ENCODE data around the gene RMDN3.

The RMDN3 gene, protein sequence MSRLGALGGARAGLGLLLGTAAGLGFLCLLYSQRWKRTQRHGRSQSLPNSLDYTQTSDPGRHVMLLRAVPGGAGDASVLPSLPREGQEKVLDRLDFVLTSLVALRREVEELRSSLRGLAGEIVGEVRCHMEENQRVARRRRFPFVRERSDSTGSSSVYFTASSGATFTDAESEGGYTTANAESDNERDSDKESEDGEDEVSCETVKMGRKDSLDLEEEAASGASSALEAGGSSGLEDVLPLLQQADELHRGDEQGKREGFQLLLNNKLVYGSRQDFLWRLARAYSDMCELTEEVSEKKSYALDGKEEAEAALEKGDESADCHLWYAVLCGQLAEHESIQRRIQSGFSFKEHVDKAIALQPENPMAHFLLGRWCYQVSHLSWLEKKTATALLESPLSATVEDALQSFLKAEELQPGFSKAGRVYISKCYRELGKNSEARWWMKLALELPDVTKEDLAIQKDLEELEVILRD

DNA sequence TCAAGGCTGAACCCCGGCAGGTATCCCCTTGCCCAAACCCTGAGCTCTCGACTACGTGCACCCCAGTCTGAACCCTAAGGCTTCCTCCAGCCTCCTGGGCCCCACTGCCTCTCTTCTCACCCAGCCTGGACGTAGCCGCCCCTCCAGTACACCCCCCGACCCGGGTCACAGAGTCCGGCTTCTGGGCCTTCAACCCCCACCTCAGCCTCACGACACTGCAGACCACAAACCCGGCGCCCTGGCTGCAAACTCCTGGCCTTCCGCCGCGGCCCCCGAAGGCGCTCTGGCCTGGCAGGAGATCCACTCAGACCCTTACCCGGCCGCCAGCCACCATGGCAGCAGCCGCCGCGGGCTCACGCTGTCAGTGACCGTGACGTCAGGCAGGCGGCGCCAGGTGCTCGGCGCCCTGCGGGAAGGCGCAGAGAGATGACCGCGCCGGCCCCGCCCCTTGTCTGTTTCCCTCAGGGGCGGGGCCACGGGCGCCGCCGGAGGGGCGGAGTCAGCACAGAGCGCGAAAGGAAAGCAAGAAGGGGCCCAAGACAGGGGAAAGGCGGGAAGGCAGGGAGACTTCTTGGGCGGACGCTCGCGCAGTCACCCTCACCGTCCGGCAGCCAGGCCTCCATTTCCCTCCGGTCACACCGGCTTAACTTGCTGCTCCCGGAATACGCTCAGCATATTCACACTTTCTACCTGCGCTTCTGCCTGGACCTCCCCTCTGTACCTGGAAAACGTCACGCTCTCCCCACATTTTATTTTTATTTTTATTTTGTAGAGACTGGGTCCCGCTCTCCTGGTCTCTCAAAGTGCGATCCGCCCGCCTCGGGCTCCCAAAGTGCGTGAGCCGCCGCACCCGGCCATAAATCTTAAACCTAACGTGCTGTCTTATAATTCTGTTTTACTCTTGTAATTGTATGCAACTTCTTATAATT lies at the start of gene RMDN3:
Gene RMDN3 (minus strand): TSS at position 372 of the 929 bp plus-strand sequence. CDS start 471 bp downstream, outside the sequence.
- DNase-seq (ENCODE audit: low read depth in 2 of 2): peak; percentile 70 to 78

DNA sequence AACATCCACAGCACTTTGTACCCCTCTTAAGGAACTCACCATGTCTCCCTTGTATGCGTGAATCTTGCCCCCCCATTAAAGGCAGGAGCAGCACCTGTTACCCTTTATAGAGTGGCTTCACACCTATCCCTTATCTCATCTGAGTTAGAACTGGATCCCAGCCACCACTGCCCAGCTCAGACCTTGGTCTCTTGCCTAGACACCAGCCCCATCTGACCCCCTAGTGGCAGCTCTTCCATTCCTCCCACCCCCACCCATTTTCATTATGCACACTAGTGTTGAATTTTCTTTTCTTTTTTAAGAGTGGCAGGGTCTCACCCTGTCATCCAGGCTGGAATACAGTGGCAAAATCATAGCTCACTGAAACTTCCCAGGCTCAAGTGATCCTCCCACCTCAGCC lies 48.6 kb upstream of the RMDN3 start:
- DNase-seq (ENCODE audit: low read depth in 2 of 2): no peak

DNA sequence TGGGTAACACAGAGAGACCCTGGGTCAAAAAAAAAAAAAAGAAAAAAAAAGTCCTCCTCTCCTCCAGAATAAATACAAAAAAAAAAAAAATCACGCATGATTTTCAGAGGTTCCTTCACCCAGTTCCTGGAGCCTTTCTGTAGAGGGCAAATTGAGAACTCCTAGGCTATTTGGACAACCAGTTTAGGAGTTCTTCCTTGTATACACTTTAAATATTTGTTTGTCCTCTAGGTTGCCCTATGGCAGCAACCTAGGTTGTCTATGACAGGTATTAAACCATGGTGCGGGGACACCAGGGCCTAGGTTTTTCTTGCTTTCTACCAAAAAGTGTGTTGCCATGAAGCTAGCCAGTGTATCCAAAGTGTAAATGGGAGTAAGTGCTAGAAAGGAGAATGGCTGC lies 48.0 kb upstream of the RMDN3 start:
- no peak for DNase-seq (ENCODE audit: low read depth in 2 of 2)

DNA sequence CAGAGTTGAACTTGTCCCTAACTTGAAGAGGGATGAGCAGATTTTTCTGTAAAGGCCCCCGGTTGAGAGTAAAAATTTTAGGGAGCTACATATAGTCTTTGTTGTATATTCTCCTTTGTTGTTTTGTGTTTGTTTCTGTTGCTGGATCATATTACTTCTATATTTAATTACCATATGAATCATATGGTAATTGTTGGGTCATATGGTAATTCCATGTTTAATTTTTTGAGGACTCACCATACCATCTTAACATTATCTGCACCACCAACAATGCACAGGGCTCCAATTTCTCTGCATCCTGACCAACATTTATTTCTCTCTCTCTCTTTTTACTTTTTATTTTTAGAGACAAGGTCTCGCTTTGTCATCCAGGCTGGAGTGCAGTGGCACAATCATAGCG lies 44.5 kb upstream of the RMDN3 start:
- DNase-seq (ENCODE audit: low read depth in 2 of 2): no peak

DNA sequence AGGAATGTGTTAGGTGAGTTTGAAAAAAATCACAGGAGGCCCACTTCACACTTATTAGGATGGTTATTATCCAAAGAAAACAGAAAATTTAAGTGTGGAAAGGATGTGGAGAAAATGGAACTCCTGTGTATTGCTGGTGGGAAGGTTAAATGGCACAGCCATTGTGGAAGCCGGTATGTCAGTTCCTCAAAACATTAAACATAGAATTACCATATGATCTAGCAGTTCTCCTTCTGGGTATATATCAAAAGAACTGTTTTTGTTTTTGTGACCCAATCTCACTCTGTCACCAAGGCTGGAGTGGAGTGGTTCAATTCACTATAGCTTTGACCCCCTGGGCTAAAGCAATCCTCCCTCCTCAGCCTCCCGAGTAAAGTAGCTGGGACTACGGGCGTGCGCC lies 41.5 kb upstream of the RMDN3 start:
- no peak for DNase-seq (ENCODE audit: low read depth in 2 of 2)

DNA sequence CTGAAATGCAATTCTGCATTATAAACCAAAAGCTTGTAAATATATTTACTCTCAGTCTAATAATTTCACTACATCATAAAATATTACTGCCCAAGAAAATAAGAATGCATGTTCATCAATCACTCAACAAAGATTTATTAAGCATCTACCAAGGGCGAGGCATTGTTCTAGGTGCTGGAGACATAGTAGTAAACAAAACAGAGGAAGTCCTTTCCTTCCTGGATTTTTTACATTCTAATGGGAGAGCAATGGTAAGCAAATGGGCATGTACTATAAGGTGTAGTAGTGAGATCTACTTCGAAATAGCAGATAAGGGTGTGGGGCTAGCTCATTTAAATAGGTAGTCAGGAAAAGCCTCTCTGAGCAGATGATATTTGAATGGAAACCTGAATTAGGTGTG lies 41.0 kb upstream of the RMDN3 start:
- DNase-seq (ENCODE audit: low read depth in 2 of 2): no peak

DNA sequence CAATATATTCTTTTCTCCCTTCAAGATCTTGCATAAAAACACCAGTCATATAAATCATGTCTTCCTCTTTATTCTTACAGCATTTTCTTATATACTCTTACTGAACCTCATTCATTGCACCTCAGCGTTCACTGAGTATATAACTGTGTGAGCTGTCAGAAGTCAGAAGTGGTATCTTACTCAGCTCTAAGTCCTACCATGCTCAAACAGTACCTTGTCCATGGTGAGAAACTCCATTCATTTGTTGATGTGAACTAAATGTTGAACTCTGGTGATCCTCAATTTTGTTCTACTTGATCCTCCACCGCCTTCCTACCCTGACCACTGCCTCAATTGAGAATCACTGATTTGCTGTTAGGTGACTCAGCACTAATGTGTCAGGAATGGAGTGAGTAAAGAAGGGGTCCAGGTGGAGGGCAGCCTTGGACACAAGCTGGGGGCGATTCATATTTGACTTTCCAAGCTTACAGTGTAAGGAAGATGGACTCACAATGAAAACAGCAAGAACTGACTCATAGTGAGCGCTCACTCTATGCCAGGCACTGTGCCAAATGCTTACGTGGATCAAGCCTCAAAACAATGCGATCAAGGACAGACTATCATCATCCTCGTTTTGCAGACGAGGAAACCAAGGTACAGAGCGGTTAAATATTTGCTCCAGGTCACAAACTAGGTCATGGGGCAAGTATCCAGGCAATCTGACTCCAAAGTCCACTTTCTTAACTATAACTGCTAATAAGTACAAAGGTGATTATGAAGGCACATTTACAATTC lies 38.3 kb upstream of the RMDN3 start:
- peak; percentile 62 to 67 for DNase-seq (ENCODE audit: low read depth in 2 of 2)

DNA sequence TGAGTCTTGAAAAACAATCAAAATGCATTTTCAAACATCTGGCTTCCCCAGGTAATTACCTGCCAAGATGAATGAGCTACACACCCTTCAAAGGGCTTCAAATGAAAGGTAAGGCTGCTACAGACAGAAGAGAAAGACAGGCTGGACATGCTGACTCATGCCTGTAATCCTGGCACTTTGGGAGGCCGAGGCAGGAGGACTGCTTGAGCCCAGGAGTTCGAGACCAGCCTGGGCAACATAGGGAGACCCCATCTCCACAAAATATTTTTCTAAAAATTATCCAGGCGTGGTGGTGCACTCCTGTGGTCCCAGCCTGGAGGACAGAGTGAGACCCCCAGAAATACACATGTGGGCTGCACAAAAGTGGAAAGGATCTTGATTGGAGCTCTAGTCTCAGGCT lies 37.3 kb upstream of the RMDN3 start:
- no peak for DNase-seq (ENCODE audit: low read depth in 2 of 2)

DNA sequence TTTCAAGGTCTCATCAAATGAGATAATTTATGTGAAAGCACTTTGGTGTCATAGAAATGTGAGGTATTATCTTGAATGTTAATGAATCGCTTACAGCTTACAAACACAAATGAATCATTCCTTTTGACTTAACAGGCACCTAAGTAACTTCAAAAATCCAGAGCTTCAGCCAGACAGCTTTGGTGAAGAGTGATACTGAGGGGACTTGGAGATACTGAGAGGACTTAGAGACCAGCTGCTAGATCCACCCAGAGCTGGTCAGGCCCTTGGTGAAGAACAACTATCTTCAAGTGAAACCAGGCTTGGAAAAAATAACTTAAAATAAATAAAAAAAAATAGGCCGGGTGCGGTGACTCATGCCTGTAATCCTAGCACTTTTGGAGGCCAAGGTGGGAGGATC lies 35.7 kb upstream of the RMDN3 start:
- no peak for DNase-seq (ENCODE audit: low read depth in 2 of 2)

DNA sequence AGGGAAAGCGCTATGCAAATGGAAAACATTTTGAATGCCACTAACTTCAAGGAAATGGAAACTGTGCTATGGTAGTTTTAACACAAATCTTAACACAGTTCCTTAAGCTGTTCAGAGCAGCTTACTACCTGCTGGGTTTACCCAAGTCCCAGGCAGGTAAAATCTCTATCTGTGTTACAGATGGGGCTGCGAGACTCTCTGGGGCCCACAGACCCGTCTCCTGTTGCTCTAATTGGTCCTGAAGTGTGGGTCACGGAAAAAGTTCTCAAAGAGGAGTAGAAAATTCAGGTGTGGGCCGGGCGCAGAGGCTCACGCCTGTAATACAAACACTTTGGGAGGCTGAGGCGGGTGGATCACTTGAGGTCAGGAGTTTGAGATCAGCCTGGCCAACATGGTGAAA lies 34.9 kb upstream of the RMDN3 start:
- DNase-seq (ENCODE audit: low read depth in 2 of 2): no peak

DNA sequence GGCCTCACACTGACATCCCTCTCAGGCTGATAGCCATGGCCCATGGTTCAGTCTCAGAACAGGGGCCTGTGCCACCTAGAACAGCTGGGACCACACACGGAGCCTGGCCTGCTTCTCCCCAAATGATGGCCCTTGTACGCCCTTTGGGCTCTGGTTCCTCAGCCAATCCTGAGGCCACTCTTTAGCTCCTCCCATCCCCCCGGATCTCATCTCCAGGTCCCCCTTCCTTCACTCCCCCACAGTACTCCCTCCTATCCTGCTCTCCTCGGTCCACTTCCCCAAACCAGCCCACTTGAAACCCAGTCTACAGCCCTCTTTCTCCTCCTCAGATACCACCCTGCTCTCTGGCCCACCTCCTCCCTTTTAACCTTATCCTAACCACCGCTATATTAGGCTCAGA lies 34.1 kb upstream of the RMDN3 start:
- no peak for DNase-seq (ENCODE audit: low read depth in 2 of 2)

DNA sequence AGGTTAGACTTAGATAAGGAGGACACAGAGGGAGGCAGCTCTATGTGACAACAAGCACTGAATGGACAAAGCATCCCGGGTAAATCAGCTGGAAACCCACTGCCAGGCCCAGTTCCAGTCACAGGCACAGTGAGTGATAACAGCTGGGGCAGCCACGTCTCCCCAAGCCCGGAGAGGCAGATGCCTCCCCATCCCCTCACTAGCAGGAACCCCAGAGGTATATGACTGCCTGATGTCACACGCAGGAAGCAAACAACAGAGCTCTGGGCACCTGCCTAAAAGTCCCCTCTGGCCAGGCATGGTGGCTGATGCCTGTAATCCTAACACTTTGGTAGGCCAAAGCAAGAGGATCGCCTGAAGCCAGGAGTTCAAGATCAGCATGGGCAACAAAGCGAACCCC lies 32.9 kb upstream of the RMDN3 start:
- no peak for DNase-seq (ENCODE audit: low read depth in 2 of 2)

DNA sequence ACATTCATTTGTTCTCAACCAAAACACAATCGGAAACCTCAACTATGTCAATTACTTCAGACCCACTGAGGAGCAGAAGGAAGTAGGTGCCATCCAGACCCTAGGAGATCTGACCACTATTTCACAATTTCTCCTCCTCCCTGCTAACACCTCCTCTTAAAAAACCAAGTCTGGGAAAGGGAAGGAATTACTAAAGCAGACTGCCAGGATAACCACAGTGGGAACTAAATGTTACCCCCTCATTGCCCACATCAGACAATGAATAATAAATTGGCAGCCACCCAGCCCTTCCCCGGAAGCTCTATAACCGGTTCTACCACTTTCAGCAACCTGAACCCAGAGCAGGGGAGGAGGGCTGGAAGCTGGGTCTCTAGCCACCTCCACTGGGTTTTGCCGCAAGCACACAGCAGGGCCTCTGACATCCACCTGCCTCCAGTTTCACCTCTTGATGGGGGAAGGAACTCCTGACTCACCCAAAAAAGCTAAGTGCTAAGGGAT lies 32.3 kb upstream of the RMDN3 start:
- no peak for DNase-seq (ENCODE audit: low read depth in 2 of 2)

DNA sequence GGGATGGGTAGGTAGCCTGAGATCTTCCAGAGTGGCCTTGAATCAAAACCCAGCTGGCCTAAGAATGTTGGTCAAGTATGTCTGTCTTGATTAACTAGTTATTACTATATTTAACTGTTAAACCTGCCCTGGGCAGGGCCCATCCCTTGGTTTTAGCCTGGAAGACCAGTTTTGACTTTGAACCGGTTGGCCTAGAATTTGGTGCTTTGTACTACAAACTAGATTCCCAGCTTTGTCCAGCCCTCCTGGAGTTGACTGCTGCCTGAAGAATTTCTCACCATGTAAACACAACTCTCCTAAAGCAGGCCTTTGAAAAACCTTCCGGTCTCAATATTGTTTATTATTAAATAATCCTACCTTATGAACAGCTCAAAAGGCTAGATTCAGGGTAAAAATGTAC lies 30.8 kb upstream of the RMDN3 start:
- no peak for DNase-seq (ENCODE audit: low read depth in 2 of 2)

DNA sequence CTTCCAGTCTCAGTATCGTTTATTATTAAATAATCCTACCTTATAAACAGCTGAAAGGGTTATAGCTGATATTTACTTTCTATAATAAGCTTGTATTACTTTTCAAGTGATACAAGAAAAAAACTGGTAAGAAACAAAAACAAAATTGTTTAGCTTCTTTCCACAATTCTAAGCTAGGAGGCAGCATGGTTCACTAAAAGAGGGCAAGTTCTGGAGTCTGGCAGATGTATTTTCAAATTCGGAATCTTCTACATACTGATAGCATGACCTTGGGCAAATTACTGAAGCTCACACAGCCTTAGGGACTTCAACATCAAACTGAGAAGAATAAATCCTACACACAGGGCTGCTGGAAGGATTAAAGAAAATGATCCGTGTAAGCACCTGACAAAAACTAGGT lies 30.1 kb upstream of the RMDN3 start:
- no peak for DNase-seq (ENCODE audit: low read depth in 2 of 2)

DNA sequence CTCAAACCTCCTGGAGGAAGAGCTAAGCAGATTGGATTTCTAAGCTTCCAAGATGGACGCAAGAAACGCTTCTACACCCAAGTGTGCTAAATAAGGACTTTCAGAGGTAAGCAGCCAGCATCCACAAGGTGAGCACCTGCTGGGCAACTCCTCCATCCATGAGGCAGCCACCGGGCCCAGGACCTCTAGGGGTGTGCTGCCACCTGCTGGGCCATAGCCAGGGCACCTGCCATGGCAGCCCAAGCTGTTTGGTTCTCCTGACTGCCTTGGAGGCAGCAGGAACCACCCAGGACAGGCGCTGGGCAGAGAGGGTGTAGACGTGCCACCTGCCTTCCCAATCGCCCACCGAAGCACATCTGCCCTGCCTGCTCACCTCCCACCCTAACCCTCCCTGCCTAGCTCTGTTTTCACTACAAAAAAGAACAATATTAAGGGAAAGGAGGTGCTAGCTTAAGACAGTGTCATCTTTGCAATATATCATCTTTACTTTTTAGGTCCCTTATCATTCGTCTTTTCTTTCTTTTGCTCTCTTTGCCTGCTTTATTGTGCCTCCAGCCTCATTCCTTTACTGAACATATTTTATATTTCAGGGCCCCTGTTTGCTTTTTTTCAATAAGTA lies 27.7 kb upstream of the RMDN3 start:
- no peak for DNase-seq (ENCODE audit: low read depth in 2 of 2)

DNA sequence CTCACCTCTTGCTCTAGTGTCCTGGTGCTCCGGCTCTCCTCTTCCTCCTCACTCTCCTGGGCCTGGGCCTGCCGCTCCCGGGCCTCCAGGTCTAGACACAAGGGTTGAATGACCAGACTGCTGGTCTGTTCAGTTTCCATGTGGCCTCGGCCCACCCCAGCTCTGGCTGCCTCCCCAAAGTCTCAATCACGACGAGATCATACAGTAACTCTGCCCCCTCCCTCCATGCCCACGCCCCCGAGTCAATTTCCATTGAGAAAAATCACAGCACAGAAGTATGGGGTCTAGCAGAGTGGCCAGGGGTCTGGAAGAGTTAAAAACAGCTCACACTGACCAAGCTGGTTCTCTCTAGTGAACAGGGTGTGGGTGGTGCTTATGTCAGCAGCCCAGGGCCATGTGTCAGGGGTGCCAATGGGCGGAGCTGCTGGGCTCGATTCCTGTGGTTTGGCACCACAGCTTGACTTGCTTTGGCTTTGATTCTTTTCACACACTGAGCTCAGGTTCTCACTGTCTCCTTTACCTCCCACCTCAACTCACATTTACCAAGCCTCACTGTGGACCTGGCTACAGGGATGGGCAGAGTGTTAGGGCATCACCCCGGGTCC lies 21.6 kb upstream of the RMDN3 start:
- DNase-seq (ENCODE audit: low read depth in 2 of 2): no peak

DNA sequence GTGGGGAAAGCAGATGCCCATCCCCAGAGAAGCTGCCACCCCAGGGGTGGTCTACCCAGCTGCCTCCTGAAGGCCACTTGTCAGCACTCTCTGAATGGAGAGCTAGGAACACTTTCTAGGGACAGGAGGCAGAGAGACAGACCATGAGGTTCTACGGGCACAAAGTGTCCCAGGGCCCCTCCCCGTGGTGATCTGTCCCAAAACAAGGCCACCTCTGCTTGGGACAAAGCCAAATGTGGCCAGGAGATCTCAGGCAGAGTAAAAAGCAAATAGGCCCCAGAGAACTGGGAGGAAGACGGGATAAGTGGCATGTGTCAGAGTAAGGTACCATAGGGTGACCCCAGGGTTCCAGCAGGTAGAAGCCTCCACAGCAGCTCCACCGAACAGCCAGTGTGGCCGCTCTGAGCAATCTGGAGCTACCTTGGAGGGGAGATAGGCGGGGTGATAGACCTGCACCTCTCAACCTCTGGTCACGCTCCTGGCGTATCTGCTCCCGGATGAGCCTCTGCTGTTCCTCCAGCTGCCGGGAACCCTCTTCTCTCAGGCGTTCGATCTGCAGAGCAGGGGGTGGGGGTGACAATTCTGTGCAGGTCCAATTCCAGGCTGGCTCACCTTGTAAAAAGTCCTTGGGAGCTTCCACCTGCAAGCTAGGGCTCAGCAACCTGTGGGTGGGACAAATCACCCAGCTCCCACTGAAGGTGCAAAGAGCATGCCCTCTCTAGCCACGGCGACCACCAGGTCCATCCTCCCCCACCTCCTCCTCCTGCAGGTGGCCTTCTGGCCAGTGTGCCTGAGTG lies 20.9 kb upstream of the RMDN3 start:
- DNase-seq (ENCODE audit: low read depth in 2 of 2): no peak

DNA sequence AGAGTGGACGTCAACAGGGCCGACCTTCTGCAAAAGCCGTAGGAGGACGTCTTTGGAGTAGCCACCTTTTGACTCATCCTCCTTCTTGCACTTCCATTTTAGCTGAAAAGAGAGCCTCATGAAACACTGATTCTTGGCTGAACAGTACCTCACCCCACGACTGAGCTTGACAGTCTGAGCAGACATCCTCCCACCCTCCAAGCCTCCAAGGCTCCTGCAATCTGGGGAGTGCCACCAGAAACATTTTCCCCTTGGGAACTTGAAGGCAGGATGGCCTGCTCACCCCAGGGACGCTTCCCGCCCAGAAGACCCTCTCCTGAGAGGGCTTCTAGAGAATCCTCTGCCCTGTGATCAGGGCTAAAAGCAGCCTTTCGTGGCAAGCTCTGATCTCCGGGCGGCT lies 20.0 kb upstream of the RMDN3 start:
- DNase-seq (ENCODE audit: low read depth in 2 of 2): no peak

DNA sequence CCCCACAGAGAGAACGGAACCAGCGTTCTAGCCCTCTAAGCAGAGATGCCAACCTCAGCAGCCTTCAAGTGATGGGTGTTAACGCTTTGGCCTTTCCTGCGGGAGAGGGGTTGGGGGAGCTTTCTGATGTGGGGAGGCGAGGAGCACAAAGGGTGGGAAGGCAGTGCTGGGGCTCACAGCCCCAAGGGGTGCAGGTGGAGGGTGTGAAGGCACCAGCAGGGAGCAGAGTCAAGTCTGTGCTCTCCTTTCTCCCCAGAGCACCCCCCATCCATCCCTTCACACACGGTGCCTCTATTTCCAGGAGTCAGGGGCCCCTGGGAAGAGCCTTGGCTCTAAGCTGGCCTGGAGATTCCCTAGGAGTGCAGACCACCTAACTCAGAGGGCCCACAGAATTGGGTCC lies 18.8 kb upstream of the RMDN3 start:
- DNase-seq (ENCODE audit: low read depth in 2 of 2): no peak
